ENCODE results near the gene PAIP1. TPM values are rescaled to one million over a fixed set of nuclear protein-coding genes. Genes with fewer than 3 reads are reported as not detected.
"Not testable (repeated sequence)": the region's sequence is repeated elsewhere in the genome, so short reads cannot be mapped to it uniquely, and the experiment has no call there.

The PAIP1 gene
- total RNA-seq, 1 donor from 2014 or later, result 67.0 TPM

- TF ChIP-seq CTCF (IDR thresholded peaks at IDR 0.05) (no peak), POLR2AphosphoS5 (IDR thresholded peaks at IDR 0.05; ENCODE audit: insufficient read depth in 1 of 2, low read depth in 1 of 2) (peak; percentile 86 to 97), POLR2A (IDR thresholded peaks at IDR 0.05) (peak in 1 of 2 donors; percentile 62)
- H3K27me3 ChIP-seq, result no peaks in the 10 kb centered on the region
- H3K27ac ChIP-seq, result peak within 1 kb of the TSS; percentile 84
- H3K4me1 ChIP-seq, result peaks cover 14% of the 10 kb centered on the region
- H3K36me3 ChIP-seq, result no peaks in the 10 kb centered on the region
- H3K9me3 ChIP-seq, result no peaks in the 10 kb centered on the region
- H3K4me3 ChIP-seq, result peak within 1 kb of the TSS; percentile 44 to 64
- intact Hi-C loops (cut with DNase I), result no loop called here
- DNase-seq (ENCODE audit: extremely low spot score in 2 of 2), result peak; percentile 95 to 98
These were observed 41.8 kb downstream of the PAIP1 start, which contains the start of gene C5orf34 for GRCh38 chr5:43514816-43515677. Gene C5orf34, minus strand, starts transcription at chr5:43515148. Its CDS starts 5,809 bp downstream, at chr5:43509339.

GRCh38 chr5:43514471-43514815, 42.4 kb downstream of the PAIP1 start:
- no peak for TF ChIP-seq CTCF (IDR thresholded peaks at IDR 0.05)
- H3K27ac ChIP-seq, result peak overlapping the region; percentile 84

GRCh38 chr5:43514025-43514424, 42.9 kb downstream of the PAIP1 start:
- no peak for DNase-seq (ENCODE audit: extremely low spot score in 2 of 2)
- Histone ChIP-seq H3K9me3 (no peaks in the 10 kb centered on the region), H3K4me1 (peaks cover 14% of the 10 kb centered on the region), H3K27me3 (no peaks in the 10 kb centered on the region), H3K4me3 (peak overlapping the region; percentile 44 to 64), H3K36me3 (no peaks in the 10 kb centered on the region), H3K27ac (no peak overlapping the region)
- no peak for TF ChIP-seq POLR2A (IDR thresholded peaks at IDR 0.05)
- no peak for TF ChIP-seq CTCF (IDR thresholded peaks at IDR 0.05)
- TF ChIP-seq POLR2AphosphoS5 (IDR thresholded peaks at IDR 0.05; ENCODE audit: insufficient read depth in 1 of 2, low read depth in 1 of 2), result no peak
- intact Hi-C loops (cut with DNase I), result no loop called here

More at GRCh38 chr5:43514471-43514815, 42.4 kb downstream of the PAIP1 start:
- Histone ChIP-seq H3K4me3 (peak overlapping the region; percentile 44 to 64), H3K4me1 (peaks cover 14% of the 10 kb centered on the region), H3K36me3 (no peaks in the 10 kb centered on the region), H3K27me3 (no peaks in the 10 kb centered on the region), H3K9me3 (no peaks in the 10 kb centered on the region)
- DNase-seq (ENCODE audit: extremely low spot score in 2 of 2), result no peak
- intact Hi-C loops (cut with DNase I), result no loop called here

GRCh38 chr5:43511062-43511461, 45.8 kb downstream of the PAIP1 start:
- H3K4me3 ChIP-seq; H3K27ac ChIP-seq; H3K9me3 ChIP-seq; H3K27me3 ChIP-seq; H3K36me3 ChIP-seq; intact Hi-C loops (cut with DNase I); DNase-seq (ENCODE audit: extremely low spot score in 2 of 2): not testable (repeated sequence)
- H3K4me1 ChIP-seq, result peaks cover 14% of the 10 kb centered on the region

GRCh38 chr5:43498581-43498980, 58.3 kb downstream of the PAIP1 start:
- no peaks in the 10 kb centered on the region for H3K9me3 ChIP-seq
- no peaks in the 10 kb centered on the region for H3K36me3 ChIP-seq
- no peak overlapping the region for H3K4me3 ChIP-seq
- DNase-seq (ENCODE audit: extremely low spot score in 2 of 2), result no peak
- TF ChIP-seq POLR2A (IDR thresholded peaks at IDR 0.05) (no peak), CTCF (IDR thresholded peaks at IDR 0.05) (no peak), POLR2AphosphoS5 (IDR thresholded peaks at IDR 0.05; ENCODE audit: insufficient read depth in 1 of 2, low read depth in 1 of 2) (no peak)
- intact Hi-C loops (cut with DNase I), result no loop called here
- H3K27ac ChIP-seq, result no peak overlapping the region
- no peaks in the 10 kb centered on the region for H3K4me1 ChIP-seq
- no peaks in the 10 kb centered on the region for H3K27me3 ChIP-seq
